Heart left ventricle (tissue), 13 donors: ENCODE measurements around the gene SIL1.

Source experiments
- CTCF ChIP-seq, 12 donors: fragments of 200-600 bp; sonication (generic) in 4 of 12; IDR thresholded peaks; one replicate each; pipeline versions ENCODE4 v1.5.0 to v1.8.0; 2018 to 2022; ENCODE audit warnings: antibody characterized with exemption in 12 of 12, mild to moderate bottlenecking in 5 of 12
- POLR2A ChIP-seq, 2 donors: fragments of 450-650 bp; IDR thresholded peaks; one replicate each; pipeline ENCODE4 v1.6.1; 2017; ENCODE audit warnings: antibody characterized with exemption in 2 of 2, mild to moderate bottlenecking in 2 of 2, moderate library complexity in 2 of 2
- donor health status: ischemic (EF 13 %, LVEDD 7.1; RV severe dilation, severe dysfunction).
- donor health status: DM: no; HTN: yes; CAD: no.
- donor health status: DM: no; HTN: no; CAD: no.
- donor health status: ischemic (EF 25% LVEDD 6.9; RV normal size, moderate dysfunction).
- donor health status: ischemic (EF 25% LVEDD 5.7; RV mildly dilated, moderate dysfunction).
- donor health status: ischemic (EF 35%, LVEDD 5.7; RV mildly dilated, moderate dysfunction).
- donor health status: nonischemic (EF 11% LVEDD 7.7; RV severe dilation, severe dysfunction).
- donor health status: DM: yes; HTN: yes; CAD: no.
- donor health status: PGD.
- donor health status: ischemic (EF 29% LVEDD 5.4; RV normal size, mild dysfunction).
- donor health status: nonischemic (EF 23%, LVEDD 6.1; RV moderate dilation, normal function).

- TF ChIP-seq POLR2A (IDR thresholded peaks at IDR 0.05) (no peak), CTCF (IDR thresholded peaks at IDR 0.05) (no peak)
These were observed 130.1 kb downstream of the SIL1 start for GRCh38 chr5:139068060-139068459.
